Measurements from ENCODE around the gene IMPDH2.

IMPDH2 gene

DNA sequence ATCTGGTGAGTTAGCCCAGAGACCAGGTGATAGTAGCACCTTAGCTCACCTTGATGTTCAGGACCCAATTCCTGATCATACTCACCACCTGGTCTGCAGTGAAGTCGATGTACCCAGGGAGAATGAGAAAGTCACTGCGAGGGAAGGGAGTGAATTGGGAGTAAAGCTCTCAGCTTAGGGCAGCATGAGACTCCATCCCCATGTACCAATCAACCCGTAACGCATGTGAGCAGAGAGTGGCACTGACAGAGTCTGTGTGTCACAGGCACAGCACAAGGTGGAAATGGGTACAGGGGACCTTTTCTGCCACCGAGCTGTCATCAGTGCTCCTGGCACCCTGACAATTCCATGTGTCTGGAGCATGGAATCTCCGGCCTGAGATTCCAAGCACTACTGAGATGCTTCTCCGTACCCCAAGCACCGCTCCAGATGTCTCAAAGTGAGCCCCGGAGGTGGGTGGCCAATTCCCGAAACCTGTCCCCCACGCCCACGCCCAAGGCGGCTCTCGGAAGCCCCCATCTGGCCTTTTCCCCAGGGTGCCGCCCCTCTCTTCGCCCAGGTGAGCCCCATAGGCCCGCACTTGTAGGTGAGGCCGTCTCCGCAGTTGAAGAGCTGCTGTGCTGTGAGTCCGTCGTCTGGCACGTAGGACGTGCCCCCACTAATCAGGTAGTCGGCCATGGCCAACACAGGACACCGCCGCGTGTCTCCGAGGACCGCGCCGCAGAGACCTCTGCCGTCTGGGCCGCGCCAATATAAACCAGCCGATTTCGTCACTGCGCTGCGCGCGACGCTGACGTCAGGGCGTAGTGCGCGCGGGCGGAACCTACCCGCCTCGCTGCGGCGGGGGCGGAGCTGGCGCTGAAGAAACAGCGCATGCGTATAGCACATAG lies at the start of gene IMPDH2:
TSS of gene IMPDH2 (minus strand) at position 726 of the 890 bp plus-strand sequence. CDS start at position 678, 48 bp downstream.
- Histone ChIP-seq H3K4me1 (ENCODE audit: control insufficient read depth, insufficient read depth, low read length) (no peaks in the 10 kb centered on the region), H3K9me3 (ENCODE audit: control insufficient read depth, insufficient read depth, low read depth, low read length) (no peaks in the 10 kb centered on the region), H3K4me3 (ENCODE audit: low read depth, low read length) (peak within 1 kb of the TSS; percentile 83), H3K27ac (ENCODE audit: extremely low read depth, low read depth, low read length) (peak within 1 kb of the TSS; percentile 58), H3K36me3 (ENCODE audit: control insufficient read depth in 2 of 2, insufficient read depth in 1 of 2, low read length in 2 of 2) (peaks cover 5 to 89% of the 10 kb centered on the region in 2 experiments; a peak in 2 of 3 replicates)
- ChIA-PET POLR2A (interaction anchor here (0.6 to 1.9 kb wide), 25 partner anchors 8 to 642 kb away, joined by 3 to 28 read pairs (median 3); partner anchors contain the start of genes DALRD3, KLHDC8B, LAMB2 and P4HTM), CTCF (interaction anchor here (0.5 to 1.1 kb wide), 3 partner anchors 41 to 63 kb away, joined by 3 to 5 read pairs (median 3); no protein-coding TSS in a partner anchor)
- TF ChIP-seq, protein P1, sequence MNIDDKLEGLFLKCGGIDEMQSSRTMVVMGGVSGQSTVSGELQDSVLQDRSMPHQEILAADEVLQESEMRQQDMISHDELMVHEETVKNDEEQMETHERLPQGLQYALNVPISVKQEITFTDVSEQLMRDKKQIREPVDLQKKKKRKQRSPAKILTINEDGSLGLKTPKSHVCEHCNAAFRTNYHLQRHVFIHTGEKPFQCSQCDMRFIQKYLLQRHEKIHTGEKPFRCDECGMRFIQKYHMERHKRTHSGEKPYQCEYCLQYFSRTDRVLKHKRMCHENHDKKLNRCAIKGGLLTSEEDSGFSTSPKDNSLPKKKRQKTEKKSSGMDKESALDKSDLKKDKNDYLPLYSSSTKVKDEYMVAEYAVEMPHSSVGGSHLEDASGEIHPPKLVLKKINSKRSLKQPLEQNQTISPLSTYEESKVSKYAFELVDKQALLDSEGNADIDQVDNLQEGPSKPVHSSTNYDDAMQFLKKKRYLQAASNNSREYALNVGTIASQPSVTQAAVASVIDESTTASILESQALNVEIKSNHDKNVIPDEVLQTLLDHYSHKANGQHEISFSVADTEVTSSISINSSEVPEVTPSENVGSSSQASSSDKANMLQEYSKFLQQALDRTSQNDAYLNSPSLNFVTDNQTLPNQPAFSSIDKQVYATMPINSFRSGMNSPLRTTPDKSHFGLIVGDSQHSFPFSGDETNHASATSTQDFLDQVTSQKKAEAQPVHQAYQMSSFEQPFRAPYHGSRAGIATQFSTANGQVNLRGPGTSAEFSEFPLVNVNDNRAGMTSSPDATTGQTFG (tag by site-specific recombination; IDR thresholded peaks at IDR 0.05; ENCODE audit: borderline replicate concordance): no peak
- TF ChIP-seq ZNF132 (tag by site-specific recombination; IDR thresholded peaks at IDR 0.05; ENCODE audit: borderline replicate concordance): no peak
- TF ChIP-seq SP7 (tag by site-specific recombination; IDR thresholded peaks at IDR 0.05): peak; percentile 77
- peak; percentile 96 for TF ChIP-seq ZBTB21 (tag by site-specific recombination; IDR thresholded peaks at IDR 0.05)
- peak; percentile 88 for TF ChIP-seq KLF16 (tag by site-specific recombination; IDR thresholded peaks at IDR 0.05)
- no peak for TF ChIP-seq ZNF830 (tag by site-specific recombination; IDR thresholded peaks at IDR 0.05; ENCODE audit: low read depth)
- no peak for TF ChIP-seq ZNF211 (tag by site-specific recombination; IDR thresholded peaks at IDR 0.05; ENCODE audit: low read depth)
- TF ChIP-seq ZNF391 (tag by site-specific recombination; IDR thresholded peaks at IDR 0.05; ENCODE audit: borderline replicate concordance, low read depth): 0 out of 2 replicates have a peak, but pooled peaks have one; percentile 59
- peak; percentile 38; the same call in 1 of the 2 replicates for TF ChIP-seq ZBTB17 (tag by site-specific recombination; IDR thresholded peaks at IDR 0.05)
- TF ChIP-seq GLIS1 (tag by site-specific recombination; IDR thresholded peaks at IDR 0.05): 0 out of 2 replicates have a peak, but pooled peaks have one; percentile 17
- no peak for TF ChIP-seq ZNF354C (tag by site-specific recombination; IDR thresholded peaks at IDR 0.05; ENCODE audit: borderline replicate concordance, low read depth)
- 0 out of 2 replicates have a peak, but pooled peaks have one; percentile 9 for TF ChIP-seq ZNF121 (tag by site-specific recombination; IDR thresholded peaks at IDR 0.05)
- TF ChIP-seq, protein P2, sequence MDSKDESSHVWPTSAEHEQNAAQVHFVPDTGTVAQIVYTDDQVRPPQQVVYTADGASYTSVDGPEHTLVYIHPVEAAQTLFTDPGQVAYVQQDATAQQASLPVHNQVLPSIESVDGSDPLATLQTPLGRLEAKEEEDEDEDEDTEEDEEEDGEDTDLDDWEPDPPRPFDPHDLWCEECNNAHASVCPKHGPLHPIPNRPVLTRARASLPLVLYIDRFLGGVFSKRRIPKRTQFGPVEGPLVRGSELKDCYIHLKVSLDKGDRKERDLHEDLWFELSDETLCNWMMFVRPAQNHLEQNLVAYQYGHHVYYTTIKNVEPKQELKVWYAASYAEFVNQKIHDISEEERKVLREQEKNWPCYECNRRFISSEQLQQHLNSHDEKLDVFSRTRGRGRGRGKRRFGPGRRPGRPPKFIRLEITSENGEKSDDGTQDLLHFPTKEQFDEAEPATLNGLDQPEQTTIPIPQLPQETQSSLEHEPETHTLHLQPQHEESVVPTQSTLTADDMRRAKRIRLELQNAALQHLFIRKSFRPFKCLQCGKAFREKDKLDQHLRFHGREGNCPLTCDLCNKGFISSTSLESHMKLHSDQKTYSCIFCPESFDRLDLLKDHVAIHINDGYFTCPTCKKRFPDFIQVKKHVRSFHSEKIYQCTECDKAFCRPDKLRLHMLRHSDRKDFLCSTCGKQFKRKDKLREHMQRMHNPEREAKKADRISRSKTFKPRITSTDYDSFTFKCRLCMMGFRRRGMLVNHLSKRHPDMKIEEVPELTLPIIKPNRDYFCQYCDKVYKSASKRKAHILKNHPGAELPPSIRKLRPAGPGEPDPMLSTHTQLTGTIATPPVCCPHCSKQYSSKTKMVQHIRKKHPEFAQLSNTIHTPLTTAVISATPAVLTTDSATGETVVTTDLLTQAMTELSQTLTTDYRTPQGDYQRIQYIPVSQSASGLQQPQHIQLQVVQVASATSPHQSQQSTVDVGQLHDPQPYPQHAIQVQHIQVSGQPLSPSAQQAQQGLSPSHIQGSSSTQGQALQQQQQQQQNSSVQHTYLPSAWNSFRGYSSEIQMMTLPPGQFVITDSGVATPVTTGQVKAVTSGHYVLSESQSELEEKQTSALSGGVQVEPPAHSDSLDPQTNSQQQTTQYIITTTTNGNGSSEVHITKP (tag by site-specific recombination; IDR thresholded peaks at IDR 0.05): peak; percentile 70
- no peak for TF ChIP-seq ZNF555 (tag by site-specific recombination; conservative IDR thresholded peaks at IDR 0.05)
- TF ChIP-seq RBAK (tag by site-specific recombination; IDR thresholded peaks at IDR 0.05): no peak
- TF ChIP-seq, protein P3, sequence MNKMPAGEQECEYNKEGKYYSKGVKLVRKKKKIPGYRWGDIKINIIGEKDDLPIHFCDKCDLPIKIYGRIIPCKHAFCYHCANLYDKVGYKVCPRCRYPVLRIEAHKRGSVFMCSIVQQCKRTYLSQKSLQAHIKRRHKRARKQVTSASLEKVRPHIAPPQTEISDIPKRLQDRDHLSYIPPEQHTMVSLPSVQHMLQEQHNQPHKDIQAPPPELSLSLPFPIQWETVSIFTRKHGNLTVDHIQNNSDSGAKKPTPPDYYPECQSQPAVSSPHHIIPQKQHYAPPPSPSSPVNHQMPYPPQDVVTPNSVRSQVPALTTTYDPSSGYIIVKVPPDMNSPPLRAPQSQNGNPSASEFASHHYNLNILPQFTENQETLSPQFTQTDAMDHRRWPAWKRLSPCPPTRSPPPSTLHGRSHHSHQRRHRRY (tag by site-specific recombination; IDR thresholded peaks at IDR 0.05): no peak
- 0 out of 2 replicates have a peak, but pooled peaks have one; percentile 39 for TF ChIP-seq ZBTB8A (tag by site-specific recombination; IDR thresholded peaks at IDR 0.05)
- TF ChIP-seq ZSCAN30 (tag by site-specific recombination; IDR thresholded peaks at IDR 0.05): peak; percentile 36; the same call in 1 of the 2 replicates
- TF ChIP-seq, protein P4, sequence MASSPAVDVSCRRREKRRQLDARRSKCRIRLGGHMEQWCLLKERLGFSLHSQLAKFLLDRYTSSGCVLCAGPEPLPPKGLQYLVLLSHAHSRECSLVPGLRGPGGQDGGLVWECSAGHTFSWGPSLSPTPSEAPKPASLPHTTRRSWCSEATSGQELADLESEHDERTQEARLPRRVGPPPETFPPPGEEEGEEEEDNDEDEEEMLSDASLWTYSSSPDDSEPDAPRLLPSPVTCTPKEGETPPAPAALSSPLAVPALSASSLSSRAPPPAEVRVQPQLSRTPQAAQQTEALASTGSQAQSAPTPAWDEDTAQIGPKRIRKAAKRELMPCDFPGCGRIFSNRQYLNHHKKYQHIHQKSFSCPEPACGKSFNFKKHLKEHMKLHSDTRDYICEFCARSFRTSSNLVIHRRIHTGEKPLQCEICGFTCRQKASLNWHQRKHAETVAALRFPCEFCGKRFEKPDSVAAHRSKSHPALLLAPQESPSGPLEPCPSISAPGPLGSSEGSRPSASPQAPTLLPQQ (tag by site-specific recombination; IDR thresholded peaks at IDR 0.05): peak; percentile 60; the same call in 1 of the 2 replicates
- peak; percentile 66 for TF ChIP-seq EGR2 (tag by site-specific recombination; IDR thresholded peaks at IDR 0.05; ENCODE audit: low read depth)
- peak; percentile 64; the same call in 1 of the 2 replicates for TF ChIP-seq ZBTB7A (tag by site-specific recombination; IDR thresholded peaks at IDR 0.05; ENCODE audit: low read depth)
- no peak for TF ChIP-seq GLI2 (tag by site-specific recombination; IDR thresholded peaks at IDR 0.05; ENCODE audit: borderline replicate concordance, low read depth)
- TF ChIP-seq, protein P5, sequence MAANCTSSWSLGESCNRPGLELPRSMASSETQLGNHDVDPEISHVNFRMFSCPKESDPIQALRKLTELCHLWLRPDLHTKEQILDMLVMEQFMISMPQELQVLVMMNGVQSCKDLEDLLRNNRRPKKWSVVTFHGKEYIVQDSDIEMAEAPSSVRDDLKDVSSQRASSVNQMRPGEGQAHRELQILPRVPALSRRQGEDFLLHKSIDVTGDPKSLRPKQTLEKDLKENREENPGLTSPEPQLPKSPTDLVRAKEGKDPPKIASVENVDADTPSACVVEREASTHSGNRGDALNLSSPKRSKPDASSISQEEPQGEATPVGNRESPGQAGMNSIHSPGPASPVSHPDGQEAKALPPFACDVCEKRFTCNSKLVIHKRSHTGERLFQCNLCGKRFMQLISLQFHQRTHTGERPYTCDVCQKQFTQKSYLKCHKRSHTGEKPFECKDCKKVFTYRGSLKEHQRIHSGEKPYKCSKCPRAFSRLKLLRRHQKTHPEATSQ (tag by site-specific recombination; IDR thresholded peaks at IDR 0.05): peak; percentile 78; the same call in 1 of the 2 replicates
- TF ChIP-seq KLF8 (tag by site-specific recombination; IDR thresholded peaks at IDR 0.05): 0 out of 2 replicates have a peak, but pooled peaks have one; percentile 66
- TF ChIP-seq, protein P6, sequence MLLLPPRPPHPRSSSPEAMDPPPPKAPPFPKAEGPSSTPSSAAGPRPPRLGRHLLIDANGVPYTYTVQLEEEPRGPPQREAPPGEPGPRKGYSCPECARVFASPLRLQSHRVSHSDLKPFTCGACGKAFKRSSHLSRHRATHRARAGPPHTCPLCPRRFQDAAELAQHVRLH (tag by site-specific recombination; IDR thresholded peaks at IDR 0.05): peak; percentile 48; the same call in 1 of the 2 replicates

All from HEK293 (cell line).